HG02798 (cell line): ENCODE measurements around the gene RASL10A.

Experiments
- ATAC-seq: cut with Tn5 transposase; IDR thresholded peaks from one replicate; pipeline ENCODE4 v1.9.1; 2021; ENCODE audit warnings: mild to moderate bottlenecking; ENCODE audit not compliant: unreplicated experiment, poor library complexity

Gene RASL10A

DNA sequence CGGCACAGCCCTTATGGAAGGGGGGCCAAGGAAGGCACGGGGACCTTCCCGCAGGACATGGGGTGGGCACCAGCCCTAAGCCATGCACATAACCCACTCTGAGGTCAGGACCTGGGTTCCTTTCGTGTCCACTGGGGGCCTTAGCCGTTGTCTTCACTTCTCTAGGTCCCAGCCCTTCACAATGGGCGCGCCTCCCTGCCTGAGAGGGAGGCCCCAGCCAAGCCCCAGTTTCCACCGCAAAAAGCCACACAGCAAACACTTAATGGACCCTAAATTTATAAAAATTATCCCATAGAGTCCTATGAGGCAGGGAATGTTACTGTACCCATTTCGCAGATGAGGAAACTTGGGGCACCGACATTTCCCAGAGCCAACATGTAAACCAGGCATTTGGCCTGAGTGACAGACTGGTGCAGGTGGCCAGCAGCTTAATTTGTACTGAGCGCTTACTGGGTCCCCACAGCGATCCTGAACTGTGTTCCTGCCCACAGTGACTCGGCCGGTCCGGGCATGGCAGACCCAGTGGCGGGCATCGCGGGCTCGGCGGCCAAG is 7.8 kb downstream of the RASL10A start:
- no peak for ATAC-seq

DNA sequence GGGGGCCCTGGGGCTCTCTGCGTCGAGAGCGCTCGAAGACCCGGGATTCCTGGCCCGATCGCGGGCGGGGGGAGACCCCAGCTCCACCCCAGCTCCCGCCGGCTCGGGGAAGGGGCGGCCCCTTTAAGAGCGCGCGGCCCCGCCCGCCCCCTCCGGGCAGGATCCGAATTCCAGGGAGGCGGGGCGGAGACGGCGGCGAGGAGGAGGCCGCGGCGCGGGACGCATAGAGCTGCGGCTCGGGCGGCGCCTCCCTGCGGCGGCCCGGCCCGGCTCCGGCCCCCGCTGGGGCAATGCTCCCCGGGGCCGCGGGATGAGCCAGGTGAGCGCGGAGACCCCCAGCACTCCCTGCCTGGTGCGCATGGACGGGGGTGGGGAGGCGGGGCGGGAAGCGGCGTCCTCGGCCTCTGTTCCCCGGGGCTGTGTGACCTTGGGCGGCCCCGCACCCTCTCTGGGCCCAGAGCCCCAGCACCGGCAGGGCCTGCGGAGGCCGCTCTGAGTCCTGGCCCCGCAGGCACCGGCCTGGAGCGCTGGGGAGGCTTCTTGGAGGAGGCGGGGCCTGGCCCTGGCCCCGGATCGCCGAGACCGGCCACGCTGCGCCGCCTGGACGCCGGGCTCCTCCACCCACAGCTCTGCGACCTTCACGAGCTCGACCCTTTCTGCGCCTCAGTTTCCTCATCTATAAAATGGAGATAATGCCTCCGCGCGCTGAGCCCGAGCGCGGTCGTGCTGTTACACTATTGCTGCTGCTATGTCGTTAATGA is 8.5 kb downstream of the RASL10A start:
- ATAC-seq: no peak

DNA sequence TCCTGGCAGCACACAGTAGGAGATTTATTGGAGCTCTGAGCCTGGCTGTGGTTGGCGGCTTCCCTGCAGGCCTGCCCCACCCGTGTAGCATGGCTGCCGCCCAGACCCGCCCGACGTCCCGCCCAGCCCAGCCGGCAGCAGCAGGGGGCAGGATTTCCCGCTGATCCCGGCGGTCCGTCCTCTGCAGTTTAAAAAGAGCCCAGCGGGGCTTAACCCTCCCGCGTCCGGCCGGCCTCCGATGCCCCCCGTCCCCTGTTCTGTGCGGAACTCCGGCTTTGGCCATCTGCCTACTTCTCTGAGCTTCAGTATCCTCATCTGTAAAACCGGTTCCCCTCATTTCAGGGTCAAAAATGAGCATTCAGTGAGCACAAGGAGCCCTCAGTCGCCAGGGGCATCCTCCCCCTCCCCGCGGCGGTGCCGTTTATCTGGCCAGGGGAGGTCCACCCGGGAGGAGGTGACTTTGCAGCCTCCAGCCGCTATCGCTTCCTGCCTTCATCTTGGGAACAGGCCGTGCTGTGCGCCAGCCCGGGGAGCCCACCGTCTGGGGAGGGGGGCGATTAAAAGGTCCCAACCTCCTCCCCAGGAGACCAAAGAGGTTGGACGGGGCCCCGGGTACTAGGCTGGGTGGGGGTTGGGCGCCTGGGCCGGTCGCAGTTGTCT is 9.2 kb downstream of the RASL10A start, which contains the start of gene GAS2L1:
GAS2L1 (plus strand) TSS at position 476 of the 660 bp plus-strand sequence. CDS start 1,456 bp downstream, outside the sequence.
- ATAC-seq: no peak

DNA sequence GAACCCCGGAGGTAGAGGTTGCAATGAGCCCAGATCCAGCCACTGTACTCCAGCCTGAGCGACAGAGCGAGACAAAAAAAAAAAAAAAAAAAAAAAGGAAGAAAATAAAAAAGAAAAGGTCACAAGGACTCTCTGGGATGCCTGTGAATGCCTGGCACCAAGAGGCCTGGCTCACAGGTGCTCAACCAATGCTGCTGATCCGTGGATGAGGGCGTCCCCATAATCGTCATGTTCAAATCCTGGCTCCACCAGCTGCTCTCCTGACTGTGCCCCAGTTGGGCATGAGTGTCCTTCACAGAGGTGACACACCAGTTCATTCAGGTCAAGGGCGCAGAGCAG is 9.7 kb downstream of the RASL10A start:
- ATAC-seq: no peak

GRCh38 chr22:29302681-29303465 is 12.6 kb downstream of the RASL10A start:
- ATAC-seq: no peak

DNA sequence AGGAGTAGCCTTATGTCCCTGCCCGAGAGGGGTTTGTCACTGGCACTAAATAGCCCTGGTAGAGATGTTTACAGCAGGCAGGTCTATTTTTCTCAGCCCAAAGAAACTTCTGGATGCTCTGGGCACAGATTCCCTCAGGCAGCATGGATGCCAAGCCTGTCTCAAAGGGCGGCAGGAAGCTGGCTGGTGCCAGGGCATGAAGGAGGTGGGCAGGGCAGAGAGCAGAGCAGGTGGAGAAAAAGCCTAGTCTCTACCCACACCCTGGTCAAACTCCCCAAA is 13.2 kb downstream of the RASL10A start:
- no peak for ATAC-seq

GRCh38 chr22:29301716-29302401 is 13.6 kb downstream of the RASL10A start:
- no peak for ATAC-seq

GRCh38 chr22:29300807-29301601 is 14.5 kb downstream of the RASL10A start:
- no peak for ATAC-seq

- ATAC-seq: no peak
Observed at GRCh38 chr22:29300467-29300806, 15.1 kb downstream of the RASL10A start.

GRCh38 chr22:29299136-29299900 is 16.2 kb downstream of the RASL10A start:
- ATAC-seq: no peak

DNA sequence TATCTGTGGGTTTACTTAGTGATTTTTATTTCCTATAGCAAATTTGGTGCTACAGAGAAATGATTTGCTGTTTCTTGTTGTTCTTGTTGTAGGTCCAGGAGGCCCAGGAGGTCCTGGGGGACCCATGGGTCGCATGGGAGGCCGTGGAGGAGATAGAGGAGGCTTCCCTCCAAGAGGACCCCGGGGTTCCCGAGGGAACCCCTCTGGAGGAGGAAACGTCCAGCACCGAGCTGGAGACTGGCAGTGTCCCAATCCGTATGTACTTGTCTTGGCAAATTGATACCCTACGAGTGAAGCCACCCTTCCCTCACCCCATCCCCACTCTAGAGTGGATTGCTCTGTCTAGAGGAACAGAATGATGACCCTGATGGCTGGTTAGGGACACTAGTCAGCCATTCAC is 16.9 kb downstream of the RASL10A start:
- ATAC-seq: no peak

DNA sequence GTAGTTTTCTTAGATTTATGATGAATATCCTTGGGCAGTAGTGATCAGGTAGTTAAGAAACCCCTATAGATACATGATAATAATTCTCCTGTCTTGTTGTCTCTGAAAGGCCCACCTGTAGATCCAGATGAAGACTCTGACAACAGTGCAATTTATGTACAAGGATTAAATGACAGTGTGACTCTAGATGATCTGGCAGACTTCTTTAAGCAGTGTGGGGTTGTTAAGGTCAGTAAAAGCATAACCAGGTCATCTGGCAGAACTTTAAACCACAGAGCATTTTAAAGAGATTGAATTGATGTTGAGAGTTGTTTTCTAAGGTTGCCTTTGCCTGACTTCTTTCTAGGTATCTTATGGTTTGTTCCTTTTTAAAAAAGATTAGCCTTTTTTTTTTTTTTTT is 23.1 kb downstream of the RASL10A start:
- no peak for ATAC-seq

DNA sequence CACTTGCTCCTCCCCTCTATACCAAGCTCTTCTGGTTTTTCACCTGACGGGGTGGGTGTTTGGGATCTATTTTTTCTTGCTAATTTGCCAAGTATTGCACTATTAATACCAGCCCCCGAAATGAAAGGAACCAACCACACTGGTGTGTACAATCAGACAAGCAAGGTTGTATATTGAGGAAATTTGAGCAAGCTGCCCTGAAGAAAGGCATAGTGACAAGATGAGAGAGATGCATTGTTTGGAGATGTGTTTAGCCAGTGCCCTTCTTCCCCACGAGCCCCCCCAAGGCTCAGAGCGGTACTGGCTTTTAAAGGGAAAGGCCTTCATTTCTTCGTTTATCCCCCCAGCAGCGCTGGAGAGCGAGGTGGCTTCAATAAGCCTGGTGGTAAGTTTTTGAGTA is 24.3 kb downstream of the RASL10A start:
- no peak for ATAC-seq

- ATAC-seq: no peak
Observed at GRCh38 chr22:29290061-29290460, 25.4 kb downstream of the RASL10A start.

- ATAC-seq: no peak
Observed at GRCh38 chr22:29288837-29289236, 26.7 kb downstream of the RASL10A start.

DNA sequence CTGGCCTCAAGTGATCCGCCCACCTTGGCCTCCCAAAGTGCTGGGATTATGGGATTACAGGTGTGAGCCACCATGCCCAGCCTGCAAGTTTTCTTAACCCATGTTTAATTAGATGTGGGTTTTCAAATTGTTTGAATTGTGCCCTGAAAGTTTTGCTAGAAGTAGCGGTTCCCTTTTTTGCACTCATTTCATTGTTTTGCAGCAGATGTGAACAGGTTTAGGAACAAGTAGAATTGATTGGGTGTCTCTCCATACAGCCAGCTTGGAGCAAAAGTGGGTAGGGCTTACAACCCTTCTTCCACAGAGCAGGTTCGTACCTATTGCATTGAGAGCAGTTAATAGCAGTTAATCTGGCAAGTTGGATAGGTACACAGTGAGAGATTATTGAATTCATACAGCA is 31.3 kb downstream of the RASL10A start:
- ATAC-seq: no peak

DNA sequence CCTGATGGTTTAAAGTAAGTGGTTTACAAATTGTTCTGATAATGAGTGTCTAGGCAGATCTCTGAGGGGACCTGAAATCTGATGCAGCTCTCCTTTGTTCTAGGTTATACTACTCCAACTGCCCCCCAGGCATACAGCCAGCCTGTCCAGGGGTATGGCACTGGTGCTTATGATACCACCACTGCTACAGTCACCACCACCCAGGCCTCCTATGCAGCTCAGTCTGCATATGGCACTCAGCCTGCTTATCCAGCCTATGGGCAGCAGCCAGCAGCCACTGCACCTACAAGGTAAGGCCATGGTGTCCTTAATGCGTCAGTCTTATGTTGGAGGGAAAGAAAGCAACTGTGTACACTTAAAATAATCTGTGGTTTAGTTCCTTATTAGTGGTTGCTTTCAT is 37.6 kb downstream of the RASL10A start:
- no peak for ATAC-seq

- no peak for ATAC-seq
Observed at GRCh38 chr22:29275819-29276565, 39.5 kb downstream of the RASL10A start.

GRCh38 chr22:29275167-29275566 is 40.3 kb downstream of the RASL10A start:
- ATAC-seq: no peak
